ENCODE data around the gene LILRA2.

DNA sequence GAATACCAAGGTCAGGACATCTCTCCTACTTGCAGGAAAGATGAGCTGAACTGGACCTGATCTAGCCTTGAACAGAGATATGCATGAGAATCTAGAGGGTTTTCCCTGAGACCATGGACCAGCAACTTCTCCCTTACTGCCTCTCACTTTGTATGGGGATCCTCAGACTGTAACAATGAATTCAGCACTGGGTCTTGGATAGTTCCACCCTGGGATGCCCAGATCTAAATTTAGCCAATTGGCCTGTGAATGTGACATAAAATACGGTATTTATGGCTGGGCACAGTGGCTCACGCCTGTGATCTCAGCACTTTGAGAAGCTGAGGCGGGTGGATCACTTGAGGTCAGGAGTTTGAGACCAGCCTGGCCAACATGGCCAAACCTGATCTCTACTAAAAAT is 15.3 kb upstream of the LILRA2 start:
- TF ChIP-seq, protein P1, sequence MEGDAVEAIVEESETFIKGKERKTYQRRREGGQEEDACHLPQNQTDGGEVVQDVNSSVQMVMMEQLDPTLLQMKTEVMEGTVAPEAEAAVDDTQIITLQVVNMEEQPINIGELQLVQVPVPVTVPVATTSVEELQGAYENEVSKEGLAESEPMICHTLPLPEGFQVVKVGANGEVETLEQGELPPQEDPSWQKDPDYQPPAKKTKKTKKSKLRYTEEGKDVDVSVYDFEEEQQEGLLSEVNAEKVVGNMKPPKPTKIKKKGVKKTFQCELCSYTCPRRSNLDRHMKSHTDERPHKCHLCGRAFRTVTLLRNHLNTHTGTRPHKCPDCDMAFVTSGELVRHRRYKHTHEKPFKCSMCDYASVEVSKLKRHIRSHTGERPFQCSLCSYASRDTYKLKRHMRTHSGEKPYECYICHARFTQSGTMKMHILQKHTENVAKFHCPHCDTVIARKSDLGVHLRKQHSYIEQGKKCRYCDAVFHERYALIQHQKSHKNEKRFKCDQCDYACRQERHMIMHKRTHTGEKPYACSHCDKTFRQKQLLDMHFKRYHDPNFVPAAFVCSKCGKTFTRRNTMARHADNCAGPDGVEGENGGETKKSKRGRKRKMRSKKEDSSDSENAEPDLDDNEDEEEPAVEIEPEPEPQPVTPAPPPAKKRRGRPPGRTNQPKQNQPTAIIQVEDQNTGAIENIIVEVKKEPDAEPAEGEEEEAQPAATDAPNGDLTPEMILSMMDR (conservative IDR thresholded peaks at IDR 0.05 in 1 of 2, IDR thresholded peaks at IDR 0.05 in 1 of 2; ENCODE audit: extremely low read depth in 1 of 2, insufficient read depth in 1 of 2, low read depth in 1 of 2, low read length in 2 of 2) = no peak
- no peak for TF ChIP-seq EZH2 (IDR thresholded peaks at IDR 0.05; ENCODE audit: borderline replicate concordance, low read length)
